ENCODE results near the gene RHBDF2. TPM values are rescaled to one million over a fixed set of nuclear protein-coding genes. Genes with fewer than 3 reads are reported as not detected.

Gene RHBDF2
- total RNA-seq, 4 donors from 2014 or later: 11.4 to 29.8 (median 23.3) TPM

GRCh38 chr17:76442341-76443338 is 58.6 kb downstream of the RHBDF2 start:
- H3K9me3 ChIP-seq: no peaks in the 10 kb centered on the region
- in situ Hi-C loops (cut with MboI; ENCODE audit: low sequenced_read_pairs in 4 of 4): no loop called here

GRCh38 chr17:76441686-76442340 is 59.4 kb downstream of the RHBDF2 start:
- Histone ChIP-seq H3K9me3 (no peaks in the 10 kb centered on the region), H3K4me3 (no peak overlapping the region), H3K27ac (no peak overlapping the region), H3K4me1 (peaks cover 34 to 43% of the 10 kb centered on the region in 2 donors), H3K36me3 (no peaks in the 10 kb centered on the region), H3K27me3 (no peaks in the 10 kb centered on the region)
- TF ChIP-seq CTCF (IDR thresholded peaks at IDR 0.05 in 4 of 5, conservative IDR thresholded peaks at IDR 0.05 in 1 of 5) (no peak), POLR2A (IDR thresholded peaks at IDR 0.05) (no peak)
- in situ Hi-C loops (cut with MboI; ENCODE audit: low sequenced_read_pairs in 4 of 4): no loop called here
- intact Hi-C loops (cut with DNase I; ENCODE audit: low total_unique reads): no loop called here
- ATAC-seq (no peak), DNase-seq (no peak)

More at GRCh38 chr17:76442341-76443338, 58.6 kb downstream of the RHBDF2 start:
- intact Hi-C loops (cut with DNase I; ENCODE audit: low total_unique reads): no loop called here
- no peaks in the 10 kb centered on the region for H3K36me3 ChIP-seq
- H3K27ac ChIP-seq: no peak overlapping the region
- H3K27me3 ChIP-seq: no peaks in the 10 kb centered on the region
- no peak for TF ChIP-seq POLR2A (IDR thresholded peaks at IDR 0.05)
- TF ChIP-seq CTCF (IDR thresholded peaks at IDR 0.05 in 4 of 5, conservative IDR thresholded peaks at IDR 0.05 in 1 of 5): no peak
- DNase-seq: no peak
- H3K4me3 ChIP-seq: no peak overlapping the region
- no peak for ATAC-seq
- peaks cover 42 to 49% of the 10 kb centered on the region in 2 donors for H3K4me1 ChIP-seq

- H3K9me3 ChIP-seq: no peaks in the 10 kb centered on the region
- intact Hi-C loops (cut with DNase I; ENCODE audit: low total_unique reads): no loop called here
- ATAC-seq (no peak), DNase-seq (no peak)
- H3K27me3 ChIP-seq: no peaks in the 10 kb centered on the region
- H3K4me3 ChIP-seq: no peak overlapping the region
- H3K27ac ChIP-seq: no peak overlapping the region
- no peaks in the 10 kb centered on the region for H3K36me3 ChIP-seq
- TF ChIP-seq POLR2A (IDR thresholded peaks at IDR 0.05) (no peak), CTCF (IDR thresholded peaks at IDR 0.05 in 4 of 5, conservative IDR thresholded peaks at IDR 0.05 in 1 of 5) (no peak)
- peaks cover 24 to 34% of the 10 kb centered on the region in 2 donors for H3K4me1 ChIP-seq
- in situ Hi-C loops (cut with MboI; ENCODE audit: low sequenced_read_pairs in 4 of 4): no loop called here
Observed at GRCh38 chr17:76440751-76441362, 60.4 kb downstream of the RHBDF2 start.

- intact Hi-C loops (cut with DNase I; ENCODE audit: low total_unique reads): no loop called here
- in situ Hi-C loops (cut with MboI; ENCODE audit: low sequenced_read_pairs in 4 of 4): no loop called here
Observed at GRCh38 chr17:76439314-76439928, 61.8 kb downstream of the RHBDF2 start.

More at GRCh38 chr17:76439314-76439928, 61.8 kb downstream of the RHBDF2 start:
- DNase-seq: no peak
- Histone ChIP-seq H3K4me3 (no peak overlapping the region), H3K27me3 (no peaks in the 10 kb centered on the region), H3K9me3 (no peaks in the 10 kb centered on the region), H3K27ac (peak overlapping the region in 3 of 4 donors; percentile 23 to 36 (median 31)), H3K4me1 (peaks cover 17 to 36% of the 10 kb centered on the region in 2 donors), H3K36me3 (no peaks in the 10 kb centered on the region)
- ATAC-seq: no peak
- TF ChIP-seq CTCF (IDR thresholded peaks at IDR 0.05 in 4 of 5, conservative IDR thresholded peaks at IDR 0.05 in 1 of 5): no peak
